HG03280 (cell line): ENCODE data around the gene SSTR3.

Source experiments
- ATAC-seq: cut with Tn5 transposase; IDR thresholded peaks from one replicate; pipeline ENCODE4 v1.9.1; 2021; ENCODE audit warnings: mild to moderate bottlenecking, moderate library complexity; ENCODE audit not compliant: unreplicated experiment

Gene SSTR3

DNA sequence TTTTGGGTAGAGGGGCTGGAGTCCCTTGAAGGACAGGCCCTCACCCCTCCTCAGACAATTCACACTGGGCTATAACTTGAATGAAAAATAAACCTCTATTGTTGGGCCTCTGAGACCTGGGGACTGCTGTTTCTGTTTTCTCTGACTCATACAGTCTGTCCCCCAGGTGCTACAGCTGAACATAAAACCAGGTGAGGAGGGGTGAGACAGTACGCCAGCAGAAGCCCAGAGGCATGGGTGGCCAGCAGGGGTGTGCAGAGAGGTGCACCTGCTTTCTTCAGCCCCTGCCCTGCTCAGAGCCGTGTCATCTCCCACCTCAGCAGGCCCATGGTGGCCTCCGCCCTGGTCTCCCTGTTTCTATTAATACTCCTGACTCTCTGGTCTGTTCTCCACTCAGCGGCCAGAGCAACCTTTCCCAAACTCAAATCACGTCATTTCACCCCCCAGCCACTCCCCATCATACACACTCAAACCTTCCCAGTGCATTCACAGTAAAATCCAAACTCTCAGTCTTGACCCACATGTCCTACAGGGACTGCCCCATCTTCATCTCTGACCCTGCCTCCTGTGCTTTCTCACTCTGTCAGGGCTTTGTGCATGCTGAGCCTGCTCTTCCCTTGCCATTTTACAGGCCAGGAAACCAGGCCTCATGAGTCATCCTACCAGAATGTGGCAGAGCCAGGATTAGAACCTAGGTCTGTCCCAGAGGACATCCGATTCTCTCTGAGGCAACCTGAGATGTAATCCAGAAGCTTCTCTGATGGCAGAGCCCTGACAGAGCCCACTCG lies 57.2 kb downstream of the SSTR3 start:
- ATAC-seq, result no peak
